GM21423 (cell line): Measurements from ENCODE around the gene TRMT61A.

Experiments used
- ATAC-seq: cut with Tn5 transposase; IDR thresholded peaks from one replicate; pipeline ENCODE4 v1.9.1; 2021; ENCODE audit warnings: mild to moderate bottlenecking, moderate library complexity; ENCODE audit not compliant: unreplicated experiment

The TRMT61A gene

DNA sequence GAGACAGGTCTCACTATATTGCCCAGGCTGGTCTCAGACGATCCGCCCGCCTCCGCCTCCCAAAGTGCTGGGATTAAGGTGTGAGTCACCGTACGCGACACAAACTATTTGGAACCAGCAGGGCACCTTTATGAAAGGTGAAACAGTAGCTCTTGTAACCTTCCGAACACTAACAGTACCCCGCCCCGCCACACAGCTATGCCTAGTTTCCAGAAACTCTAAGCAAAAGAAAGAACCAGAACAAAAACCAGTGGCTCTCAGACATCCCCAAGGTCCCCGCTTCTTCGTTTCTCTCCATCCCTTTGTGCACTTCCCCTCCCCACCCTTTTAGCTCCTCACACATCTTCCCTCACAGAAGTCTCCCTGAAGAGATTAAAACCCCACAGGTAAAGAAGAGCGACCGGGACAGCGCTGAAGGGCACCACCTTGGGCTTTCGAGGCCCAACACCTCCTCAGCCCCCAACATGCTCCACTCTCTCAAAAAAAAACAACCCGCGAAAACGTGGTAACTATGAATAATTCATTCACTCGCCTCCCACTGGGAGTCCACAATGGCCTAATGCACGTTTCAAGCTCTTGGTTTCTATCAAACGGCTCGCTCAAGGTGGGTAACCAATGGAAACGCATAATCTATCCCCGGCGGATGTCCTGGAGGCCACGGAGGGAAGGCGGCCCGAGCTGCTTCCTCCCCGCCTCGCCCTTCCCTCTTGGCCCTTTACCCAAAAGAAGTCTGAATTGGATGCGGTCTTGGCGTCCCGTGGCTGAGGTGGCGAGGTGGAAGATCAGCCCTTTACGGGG, 32.6 kb downstream of the TRMT61A start:
- ATAC-seq, result peak; percentile 15

DNA sequence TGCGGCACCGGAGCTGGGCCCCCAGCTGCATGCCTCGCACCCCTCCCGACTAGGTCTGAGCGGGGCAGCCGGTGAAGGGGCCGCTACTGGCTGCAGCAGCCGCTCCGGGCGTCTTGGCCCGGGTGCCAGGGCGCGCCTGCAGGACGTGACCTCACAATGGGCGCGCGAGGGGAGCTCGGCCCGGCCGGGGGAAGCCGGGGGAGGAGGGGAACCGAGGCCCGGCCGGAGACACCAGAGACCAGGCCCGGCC, 33.1 kb downstream of the TRMT61A start:
- peak; percentile 43 for ATAC-seq

DNA sequence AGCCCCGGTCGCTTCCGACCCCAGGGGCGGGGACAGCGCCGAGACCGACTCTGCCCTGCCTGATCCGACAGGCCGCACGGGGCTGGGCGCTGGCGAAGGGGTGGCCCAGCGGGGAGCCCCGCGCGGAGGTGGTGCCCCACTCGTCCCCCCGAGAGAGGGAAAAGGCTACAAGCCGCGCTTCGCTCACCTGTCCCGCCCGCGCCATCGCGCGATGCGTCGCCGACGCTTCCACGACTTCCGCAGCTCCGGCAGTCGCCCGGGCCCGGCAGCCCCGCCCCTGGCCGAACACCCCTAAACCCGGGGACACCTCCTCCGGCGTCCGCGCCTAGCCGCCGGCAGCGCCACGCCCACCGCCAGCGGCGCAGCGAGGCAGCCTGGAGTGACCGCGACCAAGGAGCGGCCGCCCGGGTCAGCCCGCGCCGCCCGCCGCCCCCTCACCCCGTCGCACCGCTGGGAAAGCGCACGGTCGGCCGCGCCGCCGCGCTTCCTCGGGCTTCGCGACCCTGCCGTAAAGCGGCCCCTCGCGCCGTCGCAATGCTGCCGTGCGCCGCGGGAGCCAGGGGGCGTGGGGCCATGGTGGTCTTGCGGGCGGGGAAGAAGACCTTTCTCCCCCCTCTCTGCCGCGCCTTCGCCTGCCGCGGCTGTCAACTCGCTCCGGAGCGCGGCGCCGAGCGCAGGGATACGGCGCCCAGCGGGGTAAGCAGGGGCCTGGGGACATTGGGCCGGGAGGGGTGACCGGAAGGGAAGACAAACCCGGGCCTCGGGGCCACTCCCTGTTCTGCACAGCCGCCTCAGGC, 33.6 kb downstream of the TRMT61A start, which contains the start of the genes BAG5 and COA8:
TSS of gene BAG5 (minus strand) at position 229 of the 797 bp plus-strand sequence. CDS start 1,493 bp downstream, outside the sequence.
TSS of gene COA8 (plus strand) at position 532 of the 797 bp plus-strand sequence. CDS start at position 574, 42 bp downstream.
- ATAC-seq, result peak; percentile 77

DNA sequence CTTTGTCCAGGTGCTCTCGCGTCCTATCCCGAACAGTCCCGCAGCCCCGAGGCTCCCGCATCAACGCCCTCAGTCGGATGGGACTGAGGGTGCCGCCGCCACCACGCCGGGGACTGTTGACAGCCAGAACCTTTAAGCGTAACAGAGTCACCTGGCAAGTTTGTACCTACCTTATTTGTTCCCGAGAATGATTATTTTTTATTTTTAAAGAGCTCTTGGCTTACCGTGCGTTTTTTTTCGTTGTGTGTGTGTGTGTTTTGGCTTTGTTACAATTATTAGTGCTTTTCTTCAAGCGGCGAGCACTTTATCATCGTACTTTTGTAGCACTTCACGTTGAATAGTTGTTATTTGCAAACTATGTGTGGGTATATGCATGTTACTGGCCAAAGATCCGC, 34.2 kb downstream of the TRMT61A start:
- no peak for ATAC-seq

DNA sequence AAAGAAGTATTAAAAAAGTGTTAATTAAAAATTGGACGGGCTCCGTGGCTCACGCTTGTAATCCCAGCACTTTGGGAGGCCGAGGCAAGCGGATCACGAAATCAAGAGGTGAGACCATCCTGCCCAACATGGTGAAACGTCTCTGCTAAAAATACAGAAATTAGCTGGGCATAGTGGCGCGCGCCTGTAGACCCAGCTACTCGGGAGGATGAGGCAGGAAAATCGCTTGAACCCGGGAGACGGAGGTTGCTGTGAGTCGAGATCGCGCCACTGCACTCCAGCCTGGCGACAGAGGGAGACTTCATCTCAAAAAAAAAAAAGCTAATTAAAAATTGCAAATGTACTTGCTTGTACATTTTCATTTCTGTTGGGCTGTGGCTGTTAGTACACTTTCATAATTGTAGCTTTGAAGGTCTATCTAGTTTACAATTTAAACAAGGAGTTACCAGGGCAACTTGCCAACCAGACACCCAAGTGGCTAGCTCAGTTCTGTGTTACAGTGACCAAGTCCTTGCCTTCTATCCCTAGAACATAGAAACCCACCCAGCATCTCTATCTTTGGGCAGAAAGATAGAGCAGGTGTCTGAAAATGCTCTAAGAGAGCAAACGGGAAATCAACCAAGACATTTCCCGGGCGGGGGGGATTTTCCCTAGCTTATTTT, 35.0 kb downstream of the TRMT61A start:
- no peak for ATAC-seq

DNA sequence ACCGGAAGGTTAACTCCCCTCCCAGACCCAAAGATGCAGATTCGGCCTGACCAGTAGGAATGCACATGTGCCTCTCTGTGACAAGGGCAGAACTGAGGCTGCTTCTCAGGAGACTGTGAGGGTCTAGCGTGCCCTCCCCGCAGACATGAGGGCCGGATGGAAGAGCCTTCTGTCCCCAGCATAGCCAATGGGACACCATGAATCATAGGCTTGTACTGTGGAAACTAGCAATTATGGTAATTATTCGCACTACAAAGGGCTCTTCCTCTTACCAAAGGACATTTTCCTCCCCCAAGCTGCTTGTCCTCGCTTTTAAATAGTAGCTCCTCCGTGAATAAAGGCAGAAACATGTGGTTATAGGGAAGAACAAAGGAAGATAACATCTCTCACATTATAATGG, 40.0 kb downstream of the TRMT61A start:
- no peak for ATAC-seq

DNA sequence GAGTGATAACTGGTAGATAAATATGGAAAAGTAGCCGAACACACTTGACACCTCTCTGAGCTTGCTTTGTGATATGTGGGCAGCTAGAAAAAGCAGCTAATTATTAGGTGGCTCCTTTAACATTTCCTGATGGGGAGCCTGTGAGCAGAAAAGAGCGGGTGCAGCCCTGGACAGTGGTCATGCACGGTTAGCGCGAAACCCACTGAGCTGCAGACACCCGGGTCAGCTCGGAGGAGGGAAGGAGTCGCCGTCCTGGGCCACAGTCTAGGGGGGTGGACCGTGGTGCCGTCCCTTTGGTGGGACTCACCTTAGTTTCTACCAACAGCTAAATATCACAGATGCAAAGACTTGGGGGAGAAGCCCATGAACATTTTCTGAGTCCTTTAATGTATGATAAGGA, 40.4 kb downstream of the TRMT61A start:
- no peak for ATAC-seq

DNA sequence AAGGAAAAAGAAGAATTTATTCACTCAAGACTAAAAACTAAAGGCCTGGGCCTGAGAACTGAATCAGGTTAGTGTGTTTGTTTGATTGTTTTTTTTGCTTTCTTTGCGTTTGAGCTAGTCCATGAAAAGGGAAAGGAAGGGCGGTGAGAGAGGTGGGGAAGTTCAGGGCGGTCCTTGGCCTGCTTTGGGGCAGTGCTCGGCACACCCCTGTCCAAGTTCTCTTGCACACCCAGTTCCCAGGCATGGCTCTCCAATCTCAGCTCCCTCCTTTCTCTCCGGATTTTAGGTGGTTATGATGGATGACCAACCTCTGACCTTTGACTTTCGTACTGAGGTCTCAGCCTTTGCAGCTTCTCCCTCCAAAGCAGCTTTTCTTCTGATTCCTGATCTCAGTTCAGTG, 45.1 kb downstream of the TRMT61A start:
- no peak for ATAC-seq

DNA sequence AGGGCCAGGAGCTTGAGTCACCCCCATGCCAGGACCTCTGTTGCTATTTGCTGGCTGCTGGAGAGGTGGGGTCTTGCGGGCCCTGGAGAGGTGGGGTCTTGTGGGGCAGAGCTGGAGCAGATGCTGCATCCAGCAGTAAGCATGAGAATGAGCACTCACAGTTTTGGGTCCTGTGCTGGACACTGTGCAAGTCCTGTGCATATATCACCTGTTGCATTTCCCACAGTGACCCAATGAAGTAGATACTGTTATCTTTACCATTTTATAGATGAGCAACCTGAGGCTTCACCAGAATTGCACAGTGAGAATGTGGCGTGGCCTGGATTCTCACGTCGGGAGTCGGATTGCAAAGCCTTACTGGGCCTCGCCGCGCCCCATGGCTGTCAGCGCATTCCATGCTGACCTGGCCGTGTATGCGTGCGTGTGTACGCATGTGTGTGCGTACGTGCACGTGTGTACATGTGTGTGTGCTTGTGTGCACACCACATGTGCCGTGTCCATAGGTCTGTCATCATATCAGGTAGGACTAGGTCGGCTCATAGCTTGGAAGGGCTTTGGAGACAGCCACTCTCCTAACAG, 45.8 kb downstream of the TRMT61A start:
- ATAC-seq, result no peak

DNA sequence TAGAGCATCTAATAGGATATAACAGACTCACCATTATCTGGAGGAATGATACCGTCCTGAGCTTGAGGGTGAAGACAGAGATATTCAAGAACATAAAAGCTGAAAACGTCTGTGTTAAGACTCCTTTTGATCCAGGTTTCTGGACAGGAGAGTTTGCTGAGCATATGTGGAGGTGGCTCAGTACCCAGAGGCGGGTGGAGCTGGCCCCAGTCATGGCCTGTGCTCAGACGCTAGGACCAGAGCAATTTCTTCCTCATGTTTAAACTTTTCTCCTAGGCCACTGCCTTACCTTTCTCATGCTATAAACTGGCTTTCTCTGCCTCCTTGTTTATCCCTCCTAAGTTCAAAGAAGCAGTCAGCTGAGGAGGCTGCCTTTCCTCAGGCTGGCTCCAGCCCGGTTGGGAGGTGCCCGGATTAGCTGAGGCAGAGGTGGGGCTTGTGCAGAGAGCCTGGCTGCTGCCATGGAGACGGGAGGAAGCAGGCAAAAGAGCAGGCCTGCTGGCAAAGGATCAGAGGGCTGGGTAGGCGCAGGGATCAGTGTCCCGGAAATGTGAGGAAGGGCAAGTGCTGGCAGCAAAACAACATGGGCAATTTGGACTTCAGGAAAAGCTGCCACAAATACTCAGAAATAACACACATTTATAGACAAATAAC, 47.5 kb downstream of the TRMT61A start:
- ATAC-seq, result no peak

DNA sequence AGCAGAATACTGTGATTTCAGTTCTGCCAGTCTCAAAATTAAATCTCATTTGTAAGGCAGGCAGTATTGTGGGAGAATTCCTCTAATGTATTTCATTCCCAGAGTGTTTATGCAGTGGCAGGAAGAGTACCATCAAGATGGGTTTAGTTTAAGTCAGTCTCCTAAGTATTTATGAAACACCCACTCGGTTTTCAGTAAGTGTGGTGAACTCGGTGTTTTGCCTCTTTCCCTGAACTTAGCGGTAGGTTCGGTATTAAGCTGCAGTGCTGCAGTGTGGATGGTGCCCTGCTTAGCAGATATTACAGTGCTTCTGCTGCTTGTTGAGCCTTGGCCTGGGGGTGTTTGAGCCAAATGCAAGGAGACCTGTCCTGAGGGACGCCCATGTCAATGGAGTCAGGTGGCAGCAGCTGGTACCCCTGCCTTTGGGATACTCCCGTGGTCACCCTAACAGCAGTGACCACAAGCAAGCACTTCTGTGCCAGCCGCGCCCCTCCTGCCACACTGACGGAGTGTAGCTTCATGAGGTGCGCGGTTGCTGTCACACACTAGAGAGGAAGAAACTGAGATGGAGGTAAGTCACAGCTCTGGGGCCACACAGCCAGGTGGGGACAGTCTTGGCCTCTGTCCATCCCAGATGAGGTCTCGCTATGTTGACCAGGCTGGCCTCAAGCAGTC, 49.5 kb downstream of the TRMT61A start:
- ATAC-seq, result no peak

DNA sequence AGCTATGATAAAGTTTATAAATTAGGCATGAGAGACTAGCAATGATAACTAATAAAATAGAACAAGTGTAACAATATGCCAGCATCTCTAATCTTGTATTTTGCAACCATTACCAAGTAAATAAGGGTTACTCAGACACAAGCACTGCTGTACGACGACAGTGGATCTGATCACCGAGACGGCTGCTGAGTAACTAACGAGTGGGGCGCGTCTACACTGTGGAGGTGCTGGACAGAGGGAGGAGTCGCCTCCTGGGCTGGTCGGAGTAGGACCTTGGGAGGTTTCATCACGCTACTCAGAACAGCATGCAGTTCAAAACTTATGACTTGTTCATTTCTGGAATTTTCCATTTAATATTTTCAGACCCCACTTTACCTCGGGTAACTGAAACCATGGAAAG, 52.2 kb downstream of the TRMT61A start:
- no peak for ATAC-seq

DNA sequence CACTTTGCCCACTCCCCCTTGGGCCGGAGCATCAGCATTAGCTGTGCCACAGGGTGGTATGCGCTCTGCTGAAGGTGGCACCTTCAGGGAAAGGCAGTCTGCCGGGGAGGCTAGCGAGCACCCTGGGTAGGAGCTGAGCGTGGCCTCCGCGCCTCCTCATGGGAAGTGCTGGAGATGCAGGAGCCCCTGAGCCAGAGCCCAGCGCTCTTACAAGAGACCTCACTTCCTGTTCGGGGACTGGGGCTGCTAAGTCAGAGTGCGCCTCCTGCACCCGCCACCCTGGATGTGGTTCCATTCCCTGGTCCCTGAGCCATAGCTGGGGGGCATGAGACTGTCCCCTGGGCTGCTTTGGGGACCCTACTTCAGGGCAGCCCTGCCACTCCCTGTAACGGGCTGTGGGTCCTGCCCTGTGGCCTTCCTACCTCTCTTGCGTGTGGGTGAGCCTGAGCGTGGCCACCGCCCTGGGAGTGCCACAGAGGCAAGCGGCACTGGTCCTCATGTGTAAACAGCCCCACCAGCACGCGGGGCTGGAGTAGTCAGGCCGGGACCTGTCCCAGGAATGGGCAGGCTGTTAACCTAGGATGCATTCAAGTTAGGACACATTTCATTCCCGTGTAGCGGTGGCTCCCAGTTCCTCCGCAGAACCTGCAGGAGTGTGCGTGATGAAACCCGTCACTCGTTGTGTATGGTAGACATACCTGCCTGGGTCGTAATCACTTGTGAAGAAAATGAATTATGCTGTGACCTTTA, 53.1 kb downstream of the TRMT61A start:
- ATAC-seq, result no peak

DNA sequence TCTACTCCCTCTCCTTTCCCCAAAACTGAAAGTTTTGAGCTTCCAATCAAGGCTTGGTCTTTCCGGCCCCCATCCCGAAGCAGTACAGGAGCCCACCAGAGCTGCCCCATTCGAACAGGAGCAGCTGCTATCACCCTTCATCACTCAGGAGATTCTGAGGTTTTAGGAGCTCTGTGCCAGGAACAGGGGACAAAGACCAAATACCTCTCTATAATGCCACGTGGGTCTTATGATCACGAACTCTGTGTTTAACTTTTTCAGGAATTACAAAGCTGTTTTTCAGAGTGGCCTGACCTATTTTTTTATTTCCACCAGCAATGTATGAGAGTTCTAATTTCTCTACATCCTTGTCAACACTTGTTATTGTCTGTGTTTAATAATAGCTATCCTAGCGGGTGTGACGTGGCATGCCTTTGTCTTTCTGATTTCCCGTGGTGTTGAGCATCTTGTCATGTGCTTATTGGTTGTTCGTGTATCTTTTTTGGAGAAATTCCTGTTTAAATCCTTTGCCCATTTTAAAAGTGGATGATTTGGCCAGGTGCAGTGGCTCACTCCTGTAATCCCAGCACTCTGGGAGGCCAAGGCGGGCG, 55.4 kb downstream of the TRMT61A start:
- no peak for ATAC-seq
